HepG2 (cell line): Measurements from ENCODE around the gene ZNF544. TPM values are rescaled to one million over a fixed set of nuclear protein-coding genes. Genes with fewer than 3 reads are reported as not detected.

Experiments
- ARNTL ChIP-seq: sonication (generic); formaldehyde crosslinking; IDR thresholded peaks from 2 replicates; pipeline ENCODE4 v1.4.0; 2020; ENCODE audit warnings: mild to moderate bottlenecking, missing genetic modification reagents
- BCLAF1 ChIP-seq: fragments of 450-650 bp; IDR thresholded peaks from 2 replicates; pipeline ENCODE4 v1.6.1; 2017; ENCODE audit warnings: mild to moderate bottlenecking
- CSRNP1 ChIP-seq: sonication (generic); formaldehyde crosslinking; IDR thresholded peaks from 2 replicates; pipeline ENCODE4 v1.8.1; 2023; ENCODE audit warnings: mild to moderate bottlenecking, missing genetic modification reagents
- ERF ChIP-seq: IDR thresholded peaks from 2 replicates; pipeline ENCODE4 v1.6.1; 2018; ENCODE audit warnings: missing biosample characterization, missing genetic modification reagents
- KDM5A ChIP-seq: fragments of 200-600 bp; sonication (generic); IDR thresholded peaks from 2 replicates; pipeline ENCODE4 v1.7.0; 2018; ENCODE audit warnings: antibody characterized with exemption, mild to moderate bottlenecking, low read length, borderline replicate concordance
- MYC ChIP-seq: sonication (generic); formaldehyde crosslinking; IDR thresholded peaks from 2 replicates; pipeline ENCODE4 v1.9.0; 2021; ENCODE audit warnings: missing genetic modification reagents, borderline replicate concordance
- NBN ChIP-seq: fragments of 450-650 bp; conservative IDR thresholded peaks from 2 replicates; pipeline ENCODE4 v1.6.1; 2017
- NFYC ChIP-seq: IDR thresholded peaks from 2 replicates; pipeline ENCODE4 v1.6.1; 2016; ENCODE audit warnings: missing genetic modification reagents, missing compliant biosample characterization
- RBAK ChIP-seq: sonication (generic); formaldehyde crosslinking; IDR thresholded peaks from 2 replicates; pipeline ENCODE4 v1.5.1; 2020; ENCODE audit warnings: mild to moderate bottlenecking, missing genetic modification reagents
- TBX3 ChIP-seq: fragments of 450-650 bp; IDR thresholded peaks from 2 replicates; pipeline ENCODE4 v1.6.1; 2017; ENCODE audit warnings: antibody characterized with exemption, mild to moderate bottlenecking, inconsistent platforms, borderline replicate concordance
- ZFP41 ChIP-seq: sonication (generic); formaldehyde crosslinking; IDR thresholded peaks from 2 replicates; pipeline ENCODE4 v1.4.0; 2020; ENCODE audit warnings: mild to moderate bottlenecking, missing genetic modification reagents, borderline replicate concordance
- ZKSCAN5 ChIP-seq: sonication (generic); formaldehyde crosslinking; IDR thresholded peaks from 2 replicates; pipeline ENCODE4 v1.5.1; 2020; ENCODE audit warnings: mild to moderate bottlenecking, missing genetic modification reagents
- ZNF234 ChIP-seq: sonication (generic); formaldehyde crosslinking; conservative IDR thresholded peaks from 2 replicates; pipeline ENCODE4 v1.5.1; 2020; ENCODE audit warnings: mild to moderate bottlenecking, missing genetic modification reagents
- ZNF260 ChIP-seq: sonication (generic); formaldehyde crosslinking; IDR thresholded peaks from 2 replicates; pipeline ENCODE4 v1.4.0; 2020; ENCODE audit warnings: missing genetic modification reagents, low read depth, mild to moderate bottlenecking, borderline replicate concordance
- ZNF333 ChIP-seq: sonication (generic); formaldehyde crosslinking; IDR thresholded peaks from 2 replicates; pipeline ENCODE4 v1.4.0; 2020; ENCODE audit warnings: mild to moderate bottlenecking, missing genetic modification reagents, borderline replicate concordance
- ZNF34 ChIP-seq: sonication (generic); formaldehyde crosslinking; IDR thresholded peaks from 2 replicates; pipeline ENCODE4 v1.4.0; 2020; ENCODE audit warnings: mild to moderate bottlenecking, missing genetic modification reagents, borderline replicate concordance
- ZNF597 ChIP-seq: sonication (generic); formaldehyde crosslinking; IDR thresholded peaks from 2 replicates; pipeline ENCODE4 v1.5.0; 2020; ENCODE audit warnings: missing genetic modification reagents
- ZNF773 ChIP-seq: sonication (generic); formaldehyde crosslinking; IDR thresholded peaks from 2 replicates; pipeline ENCODE4 v1.4.0; 2020; ENCODE audit warnings: missing genetic modification reagents, borderline replicate concordance
- polyA plus RNA-seq, 8 experiments: library from polyadenylated mRNA; depleted of rRNA in 3 of 8; stranded (reverse) in 7 of 8; unstranded in 1 of 8; fragments of >200 nt; fragmentation: Illumina TruSeq in 4 of 8; extraction: Trizol in 4 of 8; gene quantifications; 2 replicates each; pipeline versions ENCODE4 v1.2.1 to v1.2.3, GENCODE V29; 2011 to 2016; ENCODE audit warnings: low read depth in 4 of 8, missing spikeins in 1 of 8, mixed read lengths in 1 of 8; ENCODE audit not compliant: insufficient read depth in 1 of 8
- total RNA-seq, 5 experiments: library from RNA; depleted of rRNA; stranded (reverse); fragments of >200 nt; fragmentation: Illumina TruSeq; extraction: Trizol; gene quantifications; 2 replicates each; pipeline ENCODE4 v1.2.3, GENCODE V29; 2016; ENCODE audit warnings: low read depth in 1 of 5
- TF ChIP-seq, protein P1 (sequence below): sonication (generic); formaldehyde crosslinking; conservative IDR thresholded peaks from 2 replicates; pipeline ENCODE4 v1.8.0; 2022; ENCODE audit warnings: missing genetic modification reagents
- TF ChIP-seq, protein P2 (sequence below): conservative IDR thresholded peaks from 2 replicates; pipeline ENCODE4 v1.6.1; 2018; ENCODE audit warnings: missing genetic modification reagents

Gene ZNF544
- total and polyA plus RNA-seq, 2 of the 13 experiments (the other 11 are each of a cell fraction or from before 2014, with no cell fraction given), result 13.1 to 17.0 TPM

GRCh38 chr19:58279042-58279924 is 50.6 kb downstream of the ZNF544 start (continued):
- TF ChIP-seq BCLAF1 (no peak), ZNF260 (CRISPR knock-in tag) (no peak), NFYC (CRISPR knock-in tag) (no peak; the same call in 1 of the 2 replicates), NBN (no peak), ZNF234 (CRISPR knock-in tag) (no peak), ZNF34 (CRISPR knock-in tag) (no peak), RBAK (CRISPR knock-in tag) (no peak), ZNF773 (CRISPR knock-in tag) (no peak), ZFP41 (CRISPR knock-in tag) (no peak), ZNF333 (CRISPR knock-in tag) (no peak), ZKSCAN5 (CRISPR knock-in tag) (no peak), ERF (CRISPR knock-in tag) (no peak), MYC (CRISPR knock-in tag) (peak; percentile 78), KDM5A (peak; percentile 72; the same call in 1 of the 2 replicates), CSRNP1 (CRISPR knock-in tag) (no peak), ARNTL (CRISPR knock-in tag) (no peak; the same call in 1 of the 2 replicates), TBX3 (no peak), ZNF597 (CRISPR knock-in tag) (no peak)
- TF ChIP-seq, protein P1, sequence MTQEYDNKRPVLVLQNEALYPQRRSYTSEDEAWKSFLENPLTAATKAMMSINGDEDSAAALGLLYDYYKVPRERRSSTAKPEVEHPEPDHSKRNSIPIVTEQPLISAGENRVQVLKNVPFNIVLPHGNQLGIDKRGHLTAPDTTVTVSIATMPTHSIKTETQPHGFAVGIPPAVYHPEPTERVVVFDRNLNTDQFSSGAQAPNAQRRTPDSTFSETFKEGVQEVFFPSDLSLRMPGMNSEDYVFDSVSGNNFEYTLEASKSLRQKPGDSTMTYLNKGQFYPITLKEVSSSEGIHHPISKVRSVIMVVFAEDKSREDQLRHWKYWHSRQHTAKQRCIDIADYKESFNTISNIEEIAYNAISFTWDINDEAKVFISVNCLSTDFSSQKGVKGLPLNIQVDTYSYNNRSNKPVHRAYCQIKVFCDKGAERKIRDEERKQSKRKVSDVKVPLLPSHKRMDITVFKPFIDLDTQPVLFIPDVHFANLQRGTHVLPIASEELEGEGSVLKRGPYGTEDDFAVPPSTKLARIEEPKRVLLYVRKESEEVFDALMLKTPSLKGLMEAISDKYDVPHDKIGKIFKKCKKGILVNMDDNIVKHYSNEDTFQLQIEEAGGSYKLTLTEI (CRISPR knock-in tag), result no peak
- TF ChIP-seq, protein P2, sequence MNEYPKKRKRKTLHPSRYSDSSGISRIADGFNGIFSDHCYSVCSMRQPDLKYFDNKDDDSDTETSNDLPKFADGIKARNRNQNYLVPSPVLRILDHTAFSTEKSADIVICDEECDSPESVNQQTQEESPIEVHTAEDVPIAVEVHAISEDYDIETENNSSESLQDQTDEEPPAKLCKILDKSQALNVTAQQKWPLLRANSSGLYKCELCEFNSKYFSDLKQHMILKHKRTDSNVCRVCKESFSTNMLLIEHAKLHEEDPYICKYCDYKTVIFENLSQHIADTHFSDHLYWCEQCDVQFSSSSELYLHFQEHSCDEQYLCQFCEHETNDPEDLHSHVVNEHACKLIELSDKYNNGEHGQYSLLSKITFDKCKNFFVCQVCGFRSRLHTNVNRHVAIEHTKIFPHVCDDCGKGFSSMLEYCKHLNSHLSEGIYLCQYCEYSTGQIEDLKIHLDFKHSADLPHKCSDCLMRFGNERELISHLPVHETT (CRISPR knock-in tag), result no peak
